ENCODE measurements around the gene KRTAP22-2. TPM values are rescaled to one million over a fixed set of nuclear protein-coding genes. Genes with fewer than 3 reads are reported as not detected.

The KRTAP22-2 gene
- total RNA-seq, 4 donors from 2014 or later, result not detected

GRCh38 chr21:30615199-30615598 is 25.0 kb upstream of the KRTAP22-2 start:
- no peaks in the 10 kb centered on the region for H3K4me1 ChIP-seq
- no peaks in the 10 kb centered on the region for H3K9me3 ChIP-seq
- H3K27ac ChIP-seq, result no peak overlapping the region
- TF ChIP-seq EP300 (IDR thresholded peaks at IDR 0.05), result no peak
- no peak for ATAC-seq
- no peaks in the 10 kb centered on the region for H3K27me3 ChIP-seq
- H3K4me3 ChIP-seq, result no peak overlapping the region
- H3K36me3 ChIP-seq, result no peaks in the 10 kb centered on the region

- H3K4me1 ChIP-seq, result no peaks in the 10 kb centered on the region
- H3K27ac ChIP-seq, result no peak within 1 kb of the TSS
- no peak within 1 kb of the TSS for H3K4me3 ChIP-seq
- ATAC-seq, result no peak
- H3K36me3 ChIP-seq, result no peaks in the 10 kb centered on the region
- no peaks in the 10 kb centered on the region for H3K9me3 ChIP-seq
- WGBS, 2 donors (ENCODE audit: low coverage in 1 of 2), result 27 to 50% methylated on average over 1 of the region's 2 CpGs
- no peaks in the 10 kb centered on the region for H3K27me3 ChIP-seq
- no peak for TF ChIP-seq POLR2AphosphoS5 (IDR thresholded peaks at IDR 0.05)
- no peak for TF ChIP-seq CTCF (IDR thresholded peaks at IDR 0.05)
- no peak for TF ChIP-seq POLR2A (IDR thresholded peaks at IDR 0.05)
- TF ChIP-seq EP300 (IDR thresholded peaks at IDR 0.05), result no peak
These were observed 23.6 kb upstream of the KRTAP22-2 start, which contains the start of gene KRTAP6-1 for GRCh38 chr21:30613836-30614235. TSS of gene KRTAP6-1 (minus strand) at chr21:30613930. CDS start at chr21:30613904, 26 bp downstream.

- H3K9me3 ChIP-seq, result no peaks in the 10 kb centered on the region
- WGBS, 2 donors (ENCODE audit: low coverage in 1 of 2), result 66 to 71% methylated on average over 2 of the region's 2 CpGs
- no peak for TF ChIP-seq POLR2A (IDR thresholded peaks at IDR 0.05)
- no peak for TF ChIP-seq POLR2AphosphoS5 (IDR thresholded peaks at IDR 0.05)
- no peak for TF ChIP-seq CTCF (IDR thresholded peaks at IDR 0.05)
- TF ChIP-seq EP300 (IDR thresholded peaks at IDR 0.05), result no peak
- H3K36me3 ChIP-seq, result no peaks in the 10 kb centered on the region
- ATAC-seq, result no peak
- H3K27ac ChIP-seq, result no peak overlapping the region
- H3K27me3 ChIP-seq, result no peaks in the 10 kb centered on the region
- H3K4me1 ChIP-seq, result no peaks in the 10 kb centered on the region
- no peak overlapping the region for H3K4me3 ChIP-seq
These were observed 21.9 kb upstream of the KRTAP22-2 start for GRCh38 chr21:30612132-30612531.

- Histone ChIP-seq H3K27me3 (no peaks in the 10 kb centered on the region), H3K36me3 (no peaks in the 10 kb centered on the region), H3K4me3 (no peak overlapping the region), H3K9me3 (no peaks in the 10 kb centered on the region), H3K4me1 (no peaks in the 10 kb centered on the region), H3K27ac (no peak overlapping the region)
- no peak for ATAC-seq
- TF ChIP-seq POLR2A (IDR thresholded peaks at IDR 0.05) (no peak), EP300 (IDR thresholded peaks at IDR 0.05) (no peak), CTCF (IDR thresholded peaks at IDR 0.05) (no peak), POLR2AphosphoS5 (IDR thresholded peaks at IDR 0.05) (no peak)
- WGBS, 2 donors (ENCODE audit: low coverage in 1 of 2), result no CpG with 5 or more reads among the region's 2 CpGs
These were observed 15.8 kb upstream of the KRTAP22-2 start for GRCh38 chr21:30605968-30606367.

GRCh38 chr21:30600787-30601186 is 10.6 kb upstream of the KRTAP22-2 start, which contains the start of gene KRTAP22-1:
TSS of gene KRTAP22-1 (plus strand) at chr21:30601087.
- TF ChIP-seq POLR2A (IDR thresholded peaks at IDR 0.05) (no peak), POLR2AphosphoS5 (IDR thresholded peaks at IDR 0.05) (no peak), EP300 (IDR thresholded peaks at IDR 0.05) (no peak), CTCF (IDR thresholded peaks at IDR 0.05) (no peak)
- no peaks in the 10 kb centered on the region for H3K4me1 ChIP-seq
- no peak for ATAC-seq
- WGBS, 2 donors (ENCODE audit: low coverage in 1 of 2), result 50 to 67% methylated on average over 1 of the region's 1 CpG
- H3K27ac ChIP-seq, result no peak within 1 kb of the TSS
- no peaks in the 10 kb centered on the region for H3K36me3 ChIP-seq
- no peak within 1 kb of the TSS for H3K4me3 ChIP-seq
- no peaks in the 10 kb centered on the region for H3K27me3 ChIP-seq
- no peaks in the 10 kb centered on the region for H3K9me3 ChIP-seq
